Activated CD4-positive, alpha-beta T cell treated with anti-CD3 and anti-CD28 coated beads, Interleukin-2, amount 50 U/mL, for 1 hour (primary cell): ENCODE data around the gene OXLD1.

Experiments
- DNase-seq: peaks from one replicate; pipeline ENCODE4 v3.0.0-alpha.2; 2020

The OXLD1 gene

DNA sequence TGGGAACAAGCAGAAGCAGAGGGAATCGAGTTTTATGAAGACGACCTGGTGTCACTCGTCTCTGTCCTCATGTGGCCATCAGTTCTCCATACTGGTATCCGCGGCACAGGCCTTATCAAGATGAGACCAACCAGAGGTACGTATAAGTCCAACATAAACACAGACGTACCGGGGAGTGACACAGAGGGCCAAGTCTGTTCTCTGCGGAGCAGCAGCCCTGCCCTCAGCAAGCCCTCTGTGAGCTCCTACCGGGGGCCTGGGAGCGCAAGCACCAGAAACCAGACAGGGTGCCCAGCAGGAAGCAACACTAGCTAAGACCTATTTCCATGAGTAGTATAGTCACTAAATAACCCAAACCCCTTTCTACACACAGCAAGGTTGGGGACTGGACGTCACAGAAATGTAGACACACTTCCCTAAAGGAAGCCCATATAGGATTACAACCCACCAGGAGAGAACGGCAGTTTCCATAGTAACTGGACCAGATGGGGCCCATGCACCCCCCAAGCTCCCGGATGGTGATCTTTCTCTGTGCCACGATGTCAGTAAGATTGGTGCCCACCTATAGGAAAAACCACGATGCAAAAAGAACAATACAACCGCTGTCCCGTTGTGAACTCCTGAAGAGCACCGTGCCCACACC lies 16.3 kb upstream of the OXLD1 start:
- DNase-seq, result no peak

DNA sequence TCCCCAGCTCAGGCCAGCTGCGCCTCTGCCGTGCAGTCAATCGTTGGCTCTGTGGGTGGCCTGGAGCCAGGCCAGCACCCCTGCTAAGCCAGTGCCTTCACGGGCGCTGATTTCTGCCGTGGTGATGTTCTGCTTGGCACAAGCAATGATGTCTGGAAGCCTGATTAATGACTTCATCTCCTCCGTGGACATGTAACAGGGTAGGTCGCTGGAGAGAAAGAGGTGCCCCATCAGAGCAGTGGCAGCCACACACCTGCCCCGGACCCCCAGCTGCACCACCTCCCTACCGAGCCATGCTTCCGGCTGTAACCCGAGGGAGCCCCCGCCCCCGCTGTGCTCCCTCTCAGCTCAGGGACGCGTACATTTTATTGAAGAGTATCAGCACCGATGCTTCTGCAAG lies 15.3 kb upstream of the OXLD1 start:
- DNase-seq, result no peak

DNA sequence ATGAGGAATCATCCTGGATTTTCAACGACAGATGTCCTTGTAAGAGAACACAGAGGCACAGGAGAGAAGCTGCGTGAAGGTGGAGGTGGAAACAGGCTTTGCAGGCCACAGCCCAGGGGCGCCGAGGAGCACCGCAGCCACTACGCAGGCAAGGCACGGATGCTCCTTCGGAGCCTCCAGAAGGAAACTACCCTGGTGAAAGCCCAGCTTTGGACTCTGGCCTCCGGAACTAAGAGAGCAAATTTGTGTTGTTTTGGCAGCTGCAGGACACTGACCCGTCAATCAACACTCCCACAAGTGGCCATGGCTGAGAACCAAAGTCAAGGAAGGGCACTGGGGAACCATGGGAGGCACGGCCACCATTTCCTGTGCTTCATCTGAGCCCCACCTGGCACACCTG lies 13.7 kb upstream of the OXLD1 start:
- DNase-seq, result no peak

DNA sequence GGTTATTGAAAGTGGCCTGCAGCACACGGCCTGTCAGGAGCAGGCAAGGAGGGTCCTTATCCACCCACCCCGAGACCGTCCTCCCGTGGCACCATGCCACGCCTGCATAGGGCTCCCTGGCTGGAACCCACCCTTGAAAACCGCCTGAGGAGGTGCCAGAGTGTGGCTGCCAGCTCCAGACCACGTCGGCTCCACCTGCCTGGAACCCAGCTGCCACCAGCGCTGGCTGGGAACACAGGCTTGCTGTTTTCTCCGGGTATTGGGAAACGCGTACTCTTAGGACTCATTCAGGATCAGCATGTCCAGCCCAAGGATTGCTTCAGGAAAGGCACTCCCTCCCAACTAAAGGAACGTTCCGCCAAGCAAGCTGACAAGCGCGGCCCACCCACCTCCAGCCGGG lies 10.5 kb upstream of the OXLD1 start:
- no peak for DNase-seq

DNA sequence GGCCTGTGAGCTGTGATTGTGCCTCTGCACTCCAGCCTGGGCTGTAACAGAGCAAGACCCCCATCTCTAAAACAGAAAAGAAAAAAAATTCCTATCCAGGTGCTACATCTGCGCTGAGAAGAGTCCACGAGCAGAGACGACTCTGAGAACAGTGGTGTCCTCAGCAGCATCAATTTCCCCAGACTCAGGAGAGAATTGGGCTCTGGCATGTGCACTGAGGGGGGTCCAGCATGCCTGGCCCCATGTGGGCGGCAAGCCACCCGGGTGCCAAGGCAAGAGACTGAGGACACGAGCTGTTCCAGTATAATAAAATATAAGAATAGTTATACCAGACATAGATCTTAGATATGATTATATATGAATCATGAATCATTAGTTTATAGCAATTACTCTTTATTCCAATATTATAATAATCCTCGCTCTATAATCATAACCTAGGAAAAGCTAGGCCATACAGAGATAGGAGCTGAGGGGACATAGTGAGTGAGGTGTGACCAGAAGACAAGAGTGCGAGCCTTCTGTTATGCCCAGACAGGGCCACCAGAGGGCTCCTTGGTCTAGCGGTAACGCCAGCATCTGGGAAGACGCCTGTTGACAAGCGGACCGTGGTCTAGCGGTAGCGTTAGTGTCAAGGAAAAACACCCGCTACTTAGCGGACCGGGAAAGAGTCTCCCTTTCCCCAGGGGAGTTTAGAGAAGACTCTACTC lies 9.3 kb upstream of the OXLD1 start:
- peak; percentile 28 for DNase-seq

DNA sequence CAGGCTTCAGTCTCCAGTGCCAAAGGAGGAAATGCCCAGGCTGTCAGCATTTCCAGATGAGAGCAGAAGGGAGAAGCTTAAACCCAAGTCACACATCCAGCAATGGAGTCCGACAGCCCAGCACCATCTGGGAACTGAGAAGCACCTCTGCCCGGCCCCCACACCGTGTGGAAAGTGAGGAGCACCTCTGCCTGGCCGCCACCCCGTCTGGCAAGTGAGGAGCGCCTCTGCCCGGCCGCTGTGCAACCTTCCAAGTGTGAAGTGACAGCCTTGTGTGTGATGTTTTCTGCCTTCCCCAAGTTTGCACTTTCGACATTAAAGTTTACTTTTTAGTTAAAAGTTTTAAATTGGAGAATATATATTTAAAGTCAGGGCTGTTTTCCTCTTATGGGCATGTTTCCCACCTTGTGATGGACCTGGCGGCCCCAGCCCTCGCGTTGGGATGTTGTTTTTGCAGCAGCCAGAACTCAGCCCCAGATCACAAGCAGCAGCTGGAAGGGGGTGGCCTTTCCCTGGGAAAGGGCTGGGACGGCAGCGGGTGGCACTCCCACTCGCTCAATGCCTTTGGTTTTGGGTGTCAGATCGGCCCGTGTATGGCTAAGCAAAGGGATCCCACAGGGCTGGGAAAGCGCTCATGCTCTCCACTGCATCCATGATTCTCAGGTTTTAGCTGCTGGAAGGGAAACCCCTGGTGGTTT lies 7.3 kb upstream of the OXLD1 start:
- no peak for DNase-seq

DNA sequence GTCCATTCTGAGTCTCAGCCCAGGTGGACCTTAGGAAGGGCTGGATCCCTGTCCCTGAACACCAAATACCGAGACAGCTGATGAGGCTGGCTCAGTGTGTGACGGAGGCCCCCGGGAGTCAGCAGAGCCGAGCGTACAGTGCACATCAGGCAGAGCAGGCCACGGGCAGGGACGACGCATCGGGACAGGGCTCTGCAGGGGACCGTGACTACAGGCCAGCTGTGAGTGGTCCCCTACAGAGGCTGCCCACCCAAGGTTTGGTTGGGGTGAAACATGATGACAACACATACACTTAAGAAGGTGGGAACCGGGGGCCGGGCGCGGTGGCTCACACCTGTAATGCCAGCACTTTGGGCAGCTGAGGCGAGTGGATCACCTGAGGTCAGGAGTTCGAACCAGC lies 6.5 kb upstream of the OXLD1 start:
- no peak for DNase-seq

DNA sequence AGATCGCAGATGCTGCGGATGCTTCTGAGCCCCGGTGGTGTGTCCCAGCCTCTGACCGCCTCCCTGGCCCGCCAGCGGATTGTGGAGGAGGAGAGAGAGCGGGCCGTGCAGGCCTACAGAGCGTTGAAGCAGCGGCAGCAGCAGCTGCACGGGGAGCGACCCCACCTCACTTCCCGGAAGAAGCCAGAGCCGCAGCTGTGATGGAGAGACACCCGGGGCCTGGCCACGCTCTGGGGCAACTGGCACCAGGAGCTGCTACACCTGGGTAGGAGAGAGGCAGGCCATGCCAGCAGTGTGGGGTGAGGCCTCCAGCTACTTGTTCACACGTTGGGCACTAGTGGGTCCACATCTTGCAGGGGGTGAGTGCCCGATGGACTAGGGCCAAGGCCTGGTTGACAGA lies 6.1 kb upstream of the OXLD1 start:
- DNase-seq, result no peak

DNA sequence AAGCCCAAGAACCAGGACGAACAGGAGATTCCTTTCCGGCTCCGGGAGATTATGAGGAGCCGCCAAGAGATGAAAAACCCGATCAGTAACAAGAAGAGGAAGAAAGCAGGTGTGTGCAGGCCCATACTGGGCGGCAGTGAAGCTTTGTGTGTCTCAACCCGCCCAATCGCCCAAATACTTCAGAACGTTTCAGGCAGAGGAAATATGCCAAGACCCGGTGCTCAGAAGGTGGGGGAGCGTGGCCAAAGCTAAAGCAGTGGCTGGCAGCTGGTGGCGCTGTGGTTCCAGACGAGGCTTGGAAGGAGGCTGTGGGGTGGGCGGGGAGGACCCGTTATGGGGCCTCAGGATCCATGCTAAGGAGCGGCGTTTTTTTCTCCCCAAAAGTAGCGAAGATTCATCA lies 1.3 kb upstream of the OXLD1 start:
- DNase-seq, result no peak

DNA sequence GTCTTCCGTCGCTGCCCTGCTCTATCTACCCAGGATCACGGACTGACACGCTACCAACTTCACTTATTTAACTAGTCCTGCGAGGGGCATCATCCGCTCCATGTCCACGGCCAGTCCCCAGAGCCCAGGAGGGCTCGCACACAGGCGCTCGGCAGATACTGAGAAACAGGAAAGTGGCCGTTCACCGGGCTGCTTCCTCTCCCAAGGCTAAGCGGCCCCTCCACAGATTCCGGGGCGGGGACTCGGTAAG lies 388 bp downstream of the OXLD1 start:
- DNase-seq, result no peak

DNA sequence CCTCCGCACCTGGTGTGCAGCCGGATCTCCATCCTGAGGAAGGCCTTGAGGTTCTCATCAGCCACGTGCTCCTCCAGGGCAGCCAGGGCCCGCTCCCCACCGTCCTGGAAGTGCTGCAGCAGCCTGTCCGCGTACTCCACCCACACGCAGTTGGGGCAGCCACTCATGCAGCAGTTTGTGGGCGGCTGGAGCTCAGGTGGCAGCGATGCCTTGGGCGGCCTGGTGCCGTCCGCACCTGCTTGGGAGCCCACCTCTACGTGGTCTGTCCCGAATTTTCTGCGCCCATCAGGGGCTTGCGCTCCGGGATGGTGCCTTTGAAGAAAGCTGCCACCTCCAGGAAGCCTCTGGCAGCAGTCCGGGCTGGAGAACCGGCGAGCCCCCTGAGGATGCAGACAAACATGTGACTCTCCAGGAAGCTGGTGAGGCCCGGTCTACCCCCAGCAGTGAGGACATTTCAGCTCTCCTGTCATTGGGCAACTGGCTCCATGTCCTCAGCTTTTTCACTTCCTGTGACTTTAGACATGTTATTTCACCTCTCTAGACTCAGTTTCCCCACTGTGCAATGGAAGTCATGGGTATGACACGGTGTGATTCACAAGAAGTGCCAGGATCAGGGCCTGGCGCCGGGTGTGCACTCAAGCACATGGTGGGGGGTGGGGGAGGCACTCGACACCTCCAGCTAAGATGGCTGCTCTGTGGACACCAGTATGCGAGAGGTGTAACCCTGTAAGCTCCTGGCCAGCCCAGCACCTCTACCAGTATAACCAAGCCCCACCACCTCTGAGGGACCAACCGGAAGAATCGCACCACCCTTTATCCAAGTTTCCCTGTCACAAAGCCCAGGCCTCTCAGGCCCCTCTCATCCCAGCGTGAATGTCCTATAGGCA lies 957 bp downstream of the OXLD1 start:
- DNase-seq, result peak; percentile 44

DNA sequence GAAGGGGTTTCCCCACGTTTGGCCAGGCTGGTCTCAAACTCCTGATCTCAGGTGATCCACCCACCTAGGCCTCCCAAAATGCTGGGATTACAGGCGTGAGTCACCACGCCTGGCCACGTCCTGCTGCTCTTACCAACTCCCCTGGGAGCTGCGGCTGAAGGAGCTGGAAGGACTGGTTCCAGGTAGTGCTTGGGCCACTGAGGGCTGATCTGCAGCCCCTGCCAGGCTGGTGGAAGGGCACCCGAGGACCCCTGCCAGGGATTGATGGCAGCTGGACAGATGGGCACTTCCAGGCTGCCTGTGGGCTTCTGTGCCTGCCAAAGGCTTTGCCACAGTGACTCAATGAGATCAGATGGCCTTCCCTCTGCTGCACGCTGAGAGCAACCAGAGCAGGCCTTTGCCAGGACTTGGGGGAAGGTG lies 2.3 kb downstream of the OXLD1 start:
- no peak for DNase-seq

DNA sequence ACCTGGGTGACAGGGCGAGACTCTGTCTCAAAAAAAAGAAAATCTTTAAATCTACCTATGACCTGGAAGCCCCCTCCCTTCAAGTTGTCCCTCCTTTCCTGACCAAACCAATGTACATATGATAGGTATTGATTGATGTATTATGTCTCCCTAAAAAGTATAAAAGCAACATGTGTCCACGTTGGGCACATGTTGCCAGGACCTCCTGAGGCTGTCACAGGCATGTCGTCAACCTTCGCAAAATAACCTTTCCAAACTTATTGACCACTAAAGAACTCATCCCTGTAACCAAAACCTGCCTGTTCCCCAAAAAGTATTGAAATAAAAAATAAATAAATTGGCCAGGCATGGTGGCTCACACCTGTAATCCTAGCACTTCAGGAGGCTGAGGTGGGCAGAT lies 4.4 kb downstream of the OXLD1 start:
- no peak for DNase-seq

DNA sequence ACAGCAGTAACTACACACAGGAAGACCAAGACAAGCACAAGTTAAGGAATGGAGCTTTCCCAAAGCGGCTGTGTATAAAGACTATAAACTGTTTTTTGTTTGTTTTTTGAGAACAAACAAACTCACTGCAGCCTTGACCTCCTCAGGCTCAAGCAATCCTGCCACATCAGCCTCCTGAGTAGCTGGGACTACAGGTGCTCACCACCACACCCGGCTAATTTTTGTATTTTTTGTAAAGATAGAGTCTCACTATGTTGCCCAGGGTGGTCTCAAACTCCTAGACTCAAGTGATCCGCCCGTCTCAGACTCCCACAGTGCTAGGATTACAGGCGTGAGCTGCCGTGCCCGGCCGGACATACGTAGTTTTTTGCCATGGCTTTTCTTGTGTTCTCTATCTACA lies 6.0 kb downstream of the OXLD1 start:
- no peak for DNase-seq

DNA sequence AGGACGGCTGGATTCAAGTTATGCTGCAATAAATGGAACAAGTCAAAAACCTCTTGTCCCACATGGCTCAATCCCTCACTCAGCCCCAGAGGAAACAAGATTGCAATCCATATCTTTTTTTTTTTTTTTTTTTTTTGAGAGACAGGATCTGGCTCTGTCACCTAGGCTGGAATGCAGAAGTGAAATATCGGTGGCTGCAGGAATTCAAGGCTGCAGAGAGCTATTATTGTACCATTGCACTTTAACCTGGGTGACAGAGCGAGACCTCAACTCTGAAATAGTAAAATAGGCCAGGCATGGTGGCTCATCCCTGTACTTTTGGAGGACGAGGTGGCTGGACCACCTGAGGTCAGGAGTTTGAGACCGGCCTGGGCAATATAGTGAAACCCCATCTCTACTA lies 7.4 kb downstream of the OXLD1 start:
- DNase-seq, result no peak

DNA sequence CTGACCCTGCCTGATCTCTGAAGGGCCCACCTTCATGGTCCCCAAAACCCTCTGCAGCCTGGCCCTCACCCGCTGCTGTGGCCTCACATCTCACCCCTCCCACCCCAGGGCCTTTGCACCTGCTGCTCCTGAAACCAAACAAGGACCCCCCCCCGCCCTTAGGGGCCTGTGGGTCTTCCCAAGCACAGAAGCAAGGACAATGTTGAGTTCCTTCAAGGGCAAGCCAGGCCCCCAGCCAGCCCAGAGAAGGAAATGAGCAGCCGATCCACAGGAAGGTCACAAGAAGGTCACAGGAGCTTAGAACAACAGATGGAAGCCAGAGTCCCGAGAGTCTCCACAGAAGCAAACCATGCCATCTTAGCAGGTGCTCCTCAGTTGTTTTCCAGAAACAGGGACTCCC lies 9.6 kb downstream of the OXLD1 start:
- no peak for DNase-seq

DNA sequence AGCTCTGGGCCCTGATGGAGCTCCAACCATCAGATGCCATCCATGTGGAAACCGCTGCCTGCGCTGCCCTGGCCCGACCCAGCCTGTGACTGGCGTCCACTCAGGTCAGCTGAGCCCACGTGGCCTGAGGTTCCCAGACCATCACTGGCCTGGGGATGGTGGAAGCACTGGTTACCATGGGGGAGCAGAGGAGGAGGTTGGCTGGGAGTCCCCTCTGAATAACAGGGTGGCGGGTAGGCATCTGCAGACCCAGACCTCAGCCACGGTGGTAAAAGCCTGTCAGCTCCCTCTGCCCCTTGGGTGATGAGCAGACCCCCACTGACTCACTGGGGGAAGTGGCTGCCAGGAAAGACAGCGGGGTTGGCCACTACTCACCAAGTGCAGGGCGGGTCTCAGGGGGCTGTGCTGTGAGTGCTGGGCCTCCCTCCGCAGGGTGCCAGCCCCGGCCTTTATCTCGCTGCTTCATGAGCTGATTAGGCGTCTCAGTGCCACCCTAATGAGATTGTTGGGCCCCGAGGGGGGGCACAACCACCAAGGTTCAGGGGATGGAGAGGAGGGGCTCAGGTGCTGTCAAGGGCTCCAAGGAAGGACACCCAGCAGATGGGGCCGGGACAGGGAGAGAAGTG lies 10.2 kb downstream of the OXLD1 start, which contains the start of gene PDE6G:
PDE6G (minus strand) TSS at position 425 of the 626 bp plus-strand sequence. CDS start 3,237 bp downstream, outside the sequence.
- no peak for DNase-seq

DNA sequence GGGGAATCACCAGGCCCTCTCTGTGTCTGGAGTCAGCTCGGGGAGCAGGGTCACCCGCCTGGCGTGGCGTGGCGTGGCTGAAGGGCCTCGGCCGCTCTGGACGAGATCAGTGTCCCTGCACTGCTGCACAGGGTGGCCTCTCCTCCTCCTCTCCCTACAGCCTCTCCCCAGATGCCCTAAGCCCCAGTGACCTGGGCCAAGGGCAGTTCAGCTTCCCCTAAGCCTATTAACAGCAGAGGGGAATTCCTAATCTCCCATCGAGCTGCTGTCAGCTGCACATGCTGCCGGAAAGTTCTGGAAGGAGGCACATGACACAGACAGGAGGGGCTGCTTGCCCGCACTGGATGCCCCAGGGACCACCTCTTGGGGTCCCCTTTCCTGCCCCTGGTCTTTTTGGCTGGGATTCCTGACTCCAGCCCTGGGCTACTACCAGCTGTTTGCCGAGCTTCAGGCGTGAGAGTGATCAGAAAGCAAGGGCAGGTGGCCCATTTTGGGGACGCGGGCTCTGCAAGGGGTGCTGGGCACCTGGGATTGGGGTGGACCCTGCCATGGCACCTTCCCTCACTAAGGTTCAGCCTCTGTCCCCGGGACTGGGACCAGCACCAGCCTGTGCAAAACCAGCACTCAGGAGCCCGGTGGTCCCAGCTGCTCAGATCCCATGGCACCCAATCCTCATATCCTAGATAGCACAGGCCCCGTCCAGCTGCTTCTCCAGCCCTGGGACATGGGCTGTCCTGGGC lies 10.9 kb downstream of the OXLD1 start:
- no peak for DNase-seq

DNA sequence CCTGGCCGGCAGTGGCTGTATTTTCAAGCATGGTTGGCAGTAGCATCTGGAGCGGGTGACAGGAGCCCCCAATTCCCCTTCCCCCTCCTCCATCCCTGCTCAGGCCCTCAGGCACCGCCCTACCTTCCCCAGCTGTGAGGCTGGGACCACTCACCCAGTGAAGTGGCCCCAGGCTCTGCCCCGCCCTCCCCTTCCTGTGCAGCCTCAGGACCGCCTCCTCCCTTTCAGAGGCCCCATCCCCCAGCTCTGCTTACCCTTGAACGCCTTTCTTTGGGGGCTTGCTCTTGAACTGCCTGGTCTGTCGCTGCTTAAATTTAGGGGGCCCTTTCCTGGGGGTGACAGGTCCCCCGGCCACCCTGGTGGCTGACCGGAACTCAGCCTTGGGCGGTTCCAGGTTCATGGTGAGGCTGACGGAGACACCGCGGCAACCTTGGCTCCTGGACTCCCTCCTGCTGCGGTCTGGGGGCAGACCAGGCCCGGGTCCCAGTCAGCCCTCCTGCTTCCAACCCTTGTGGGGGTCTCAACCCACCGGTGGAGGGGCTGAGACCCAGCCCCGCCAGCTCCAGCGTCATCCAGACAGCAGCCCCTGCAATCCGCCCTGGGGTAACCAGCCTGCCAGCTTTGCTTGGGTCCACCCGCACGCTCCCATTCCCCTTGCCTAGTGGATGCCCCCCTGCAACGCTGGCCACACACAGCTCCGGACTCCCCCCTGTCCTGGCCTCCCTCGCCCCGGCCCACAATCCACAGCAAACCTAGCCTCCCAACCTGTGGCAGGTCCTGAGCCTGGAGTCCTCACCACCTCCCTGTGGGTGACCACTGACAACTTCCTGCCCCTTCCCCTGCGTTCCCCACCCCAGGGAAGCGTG lies 13.3 kb downstream of the OXLD1 start:
- DNase-seq, result no peak

DNA sequence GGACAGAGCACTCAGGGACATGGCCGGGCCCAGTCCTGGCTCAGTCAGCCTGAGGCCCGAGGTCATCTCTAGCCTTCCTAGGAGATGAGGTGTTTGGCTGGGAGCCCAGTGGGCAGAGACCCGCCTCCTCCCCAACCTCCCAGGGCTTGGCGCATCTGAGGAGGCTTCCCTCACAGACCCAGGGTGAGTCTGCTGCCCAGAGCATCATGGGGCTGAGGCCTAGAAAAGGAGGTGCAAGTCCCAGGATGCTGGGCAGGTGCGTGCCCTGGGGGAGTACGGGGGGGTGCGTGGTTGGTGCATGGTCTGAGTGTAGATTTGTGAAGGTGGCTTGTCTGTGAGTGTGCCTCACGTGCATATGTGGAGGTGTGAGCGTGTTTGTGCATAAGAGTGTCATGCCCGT lies 14.7 kb downstream of the OXLD1 start:
- no peak for DNase-seq

DNA sequence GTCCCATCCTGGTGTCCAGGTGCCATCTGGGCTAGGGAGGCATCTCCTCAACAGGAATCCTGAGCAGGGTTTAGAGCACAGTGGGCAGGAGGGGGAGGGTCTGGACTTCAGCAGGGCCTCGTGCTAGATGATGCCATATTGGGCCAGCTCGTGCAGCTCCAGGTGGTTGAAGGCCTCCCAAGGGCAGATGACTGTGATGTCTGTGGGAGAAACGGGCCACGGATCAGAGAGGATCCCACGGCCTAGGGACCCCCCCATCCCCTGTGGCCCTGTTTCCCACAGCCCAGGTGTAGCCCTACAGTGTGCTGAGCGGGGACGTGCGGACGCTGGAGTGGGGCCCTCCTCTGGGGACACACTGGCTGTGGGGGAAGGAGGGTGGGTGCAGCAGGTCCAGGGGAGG lies 15.5 kb downstream of the OXLD1 start:
- no peak for DNase-seq
